Ovary (tissue), 3 donors: ENCODE measurements around the gene AP5Z1.

Experiments used
- CTCF ChIP-seq, 3 donors: fragments of 450-650 bp in 2 of 3; fragments of 200-600 bp in 1 of 3; IDR thresholded peaks; one replicate each; pipeline versions ENCODE4 v1.5.1 to v1.8.0; 2016 to 2022; ENCODE audit warnings: antibody characterized with exemption in 3 of 3, mild to moderate bottlenecking in 1 of 3
- EP300 ChIP-seq: sonication (generic); formaldehyde crosslinking; IDR thresholded peaks from one replicate; pipeline ENCODE4 v1.6.1; 2017; ENCODE audit warnings: antibody characterized with exemption
- donor health status: DM: no; HTN: no; CAD: no.

GRCh38 chr7:4729266-4729665, 46.2 kb upstream of the AP5Z1 start:
- TF ChIP-seq EP300: no peak
- no peak for TF ChIP-seq CTCF (IDR thresholded peaks at IDR 0.05)
